Measurements from ENCODE around the gene VSIG10L. TPM values are rescaled to one million over a fixed set of nuclear protein-coding genes. Genes with fewer than 3 reads are reported as not detected.

Gene VSIG10L
- polyA plus RNA-seq, 4 donors = 4.2 to 5.2 (median 4.8) TPM

- DNase-seq (ENCODE audit: low read depth in 4 of 4, low spot score in 3 of 4) = no peak
These were observed 24.0 kb upstream of the VSIG10L start, which contains the start of gene ETFB for GRCh38 chr19:51365965-51366388. ETFB (minus strand) TSS chr19:51366388; CDS start chr19:51366326, 62 bp downstream.

GRCh38 chr19:51365211-51365964, 23.4 kb upstream of the VSIG10L start:
- DNase-seq (ENCODE audit: low read depth in 4 of 4, low spot score in 3 of 4) = no peak

- no peak for DNase-seq (ENCODE audit: low read depth in 4 of 4, low spot score in 3 of 4)
These were observed 22.5 kb upstream of the VSIG10L start for GRCh38 chr19:51364200-51365106.

GRCh38 chr19:51361239-51361638, 19.3 kb upstream of the VSIG10L start:
- DNase-seq (ENCODE audit: low read depth in 4 of 4, low spot score in 3 of 4) = no peak

GRCh38 chr19:51359294-51359693, 17.4 kb upstream of the VSIG10L start:
- no peak for DNase-seq (ENCODE audit: low read depth in 4 of 4, low spot score in 3 of 4)

- DNase-seq (ENCODE audit: low read depth in 4 of 4, low spot score in 3 of 4) = no peak
These were observed 16.0 kb upstream of the VSIG10L start for GRCh38 chr19:51357952-51358351.

GRCh38 chr19:51356159-51356801, 14.3 kb upstream of the VSIG10L start:
- no peak for DNase-seq (ENCODE audit: low read depth in 4 of 4, low spot score in 3 of 4)

- DNase-seq (ENCODE audit: low read depth in 4 of 4, low spot score in 3 of 4) = peak in 1 of 4 donors; percentile 26
These were observed 12.8 kb upstream of the VSIG10L start for GRCh38 chr19:51354742-51355148.

- DNase-seq (ENCODE audit: low read depth in 4 of 4, low spot score in 3 of 4) = no peak
These were observed 12.3 kb upstream of the VSIG10L start for GRCh38 chr19:51354103-51354741.

GRCh38 chr19:51352783-51353360, 10.9 kb upstream of the VSIG10L start:
- DNase-seq (ENCODE audit: low read depth in 4 of 4, low spot score in 3 of 4) = no peak

- no peak for DNase-seq (ENCODE audit: low read depth in 4 of 4, low spot score in 3 of 4)
These were observed 9.5 kb upstream of the VSIG10L start for GRCh38 chr19:51351266-51351990.

- DNase-seq (ENCODE audit: low read depth in 4 of 4, low spot score in 3 of 4) = no peak
These were observed 5.4 kb upstream of the VSIG10L start for GRCh38 chr19:51347209-51347928.

- DNase-seq (ENCODE audit: low read depth in 4 of 4, low spot score in 3 of 4) = no peak
These were observed 4.8 kb upstream of the VSIG10L start for GRCh38 chr19:51346742-51347141.

GRCh38 chr19:51345076-51345620, 3.2 kb upstream of the VSIG10L start:
- DNase-seq (ENCODE audit: low read depth in 4 of 4, low spot score in 3 of 4) = no peak

- DNase-seq (ENCODE audit: low read depth in 4 of 4, low spot score in 3 of 4) = no peak
These were observed 961 bp upstream of the VSIG10L start for GRCh38 chr19:51342631-51343569.

- DNase-seq (ENCODE audit: low read depth in 4 of 4, low spot score in 3 of 4) = no peak
These were observed 873 bp downstream of the VSIG10L start for GRCh38 chr19:51341066-51341465.

Measured in left renal pelvis (tissue), 4 donors.